Breast epithelium (tissue), 3 donors: ENCODE results near the gene TRMT11.

Experiments used
- POLR2A ChIP-seq: fragments of 450-650 bp; IDR thresholded peaks from one replicate; pipeline ENCODE4 v1.6.1; 2016; ENCODE audit warnings: antibody characterized with exemption, mild to moderate bottlenecking, moderate library complexity
- TF ChIP-seq, protein P1 (sequence below), 3 donors: fragments of 450-650 bp; IDR thresholded peaks; one replicate each; pipeline ENCODE4 v1.5.1; 2016 to 2017; ENCODE audit warnings: antibody characterized with exemption in 3 of 3, mild to moderate bottlenecking in 3 of 3, moderate library complexity in 3 of 3

DNA sequence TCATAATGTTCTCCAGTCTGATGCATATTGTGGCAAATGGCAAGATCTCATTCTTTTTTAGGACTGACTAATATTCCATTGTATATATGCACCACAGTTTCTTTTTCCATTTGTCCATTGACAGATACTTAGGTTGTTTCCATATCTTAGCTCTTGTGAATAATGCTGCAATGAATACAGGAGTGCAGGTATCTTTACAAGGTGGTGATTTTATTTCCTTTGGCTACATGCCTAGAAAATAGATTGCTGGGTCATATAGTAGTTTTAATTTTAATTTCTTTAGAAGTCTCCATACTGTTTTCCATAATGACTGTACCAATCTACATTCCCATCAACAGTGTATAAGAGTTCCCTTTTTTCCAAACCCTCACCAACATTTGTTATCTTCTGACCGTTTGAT is 97.5 kb downstream of the TRMT11 start:
- TF ChIP-seq, protein P1, sequence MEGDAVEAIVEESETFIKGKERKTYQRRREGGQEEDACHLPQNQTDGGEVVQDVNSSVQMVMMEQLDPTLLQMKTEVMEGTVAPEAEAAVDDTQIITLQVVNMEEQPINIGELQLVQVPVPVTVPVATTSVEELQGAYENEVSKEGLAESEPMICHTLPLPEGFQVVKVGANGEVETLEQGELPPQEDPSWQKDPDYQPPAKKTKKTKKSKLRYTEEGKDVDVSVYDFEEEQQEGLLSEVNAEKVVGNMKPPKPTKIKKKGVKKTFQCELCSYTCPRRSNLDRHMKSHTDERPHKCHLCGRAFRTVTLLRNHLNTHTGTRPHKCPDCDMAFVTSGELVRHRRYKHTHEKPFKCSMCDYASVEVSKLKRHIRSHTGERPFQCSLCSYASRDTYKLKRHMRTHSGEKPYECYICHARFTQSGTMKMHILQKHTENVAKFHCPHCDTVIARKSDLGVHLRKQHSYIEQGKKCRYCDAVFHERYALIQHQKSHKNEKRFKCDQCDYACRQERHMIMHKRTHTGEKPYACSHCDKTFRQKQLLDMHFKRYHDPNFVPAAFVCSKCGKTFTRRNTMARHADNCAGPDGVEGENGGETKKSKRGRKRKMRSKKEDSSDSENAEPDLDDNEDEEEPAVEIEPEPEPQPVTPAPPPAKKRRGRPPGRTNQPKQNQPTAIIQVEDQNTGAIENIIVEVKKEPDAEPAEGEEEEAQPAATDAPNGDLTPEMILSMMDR (IDR thresholded peaks at IDR 0.05), result no peak
- TF ChIP-seq POLR2A, result no peak
